Liver (tissue), 9 donors: Measurements from ENCODE around the gene SLIT3. TPM values are rescaled to one million over a fixed set of nuclear protein-coding genes. Genes with fewer than 3 reads are reported as not detected.

Experiments
- DNase-seq: peaks from one replicate; pipeline ENCODE4 v3.0.0-alpha.2; 2017; ENCODE audit warnings: low spot score
- H3K27ac ChIP-seq, 2 donors: one replicate each; pipeline ENCODE4 v1.7.0; 2013; ENCODE audit warnings: inconsistent platforms in 2 of 2, low read length in 2 of 2, control low read depth in 1 of 2, low read depth in 1 of 2, mild to moderate bottlenecking in 1 of 2
- H3K27me3 ChIP-seq, 4 donors: one replicate each; pipeline versions ENCODE4 v1.6.1 to v1.7.0; 2013; ENCODE audit warnings: low read length in 3 of 4, inconsistent platforms in 1 of 4, mild to moderate bottlenecking in 1 of 4, moderate library complexity in 1 of 4; ENCODE audit not compliant: control insufficient read depth in 4 of 4, insufficient read depth in 4 of 4
- H3K36me3 ChIP-seq, 4 donors: one replicate each; pipeline versions ENCODE4 v1.6.1 to v1.7.0; 2013; ENCODE audit warnings: low read length in 3 of 4, mild to moderate bottlenecking in 3 of 4, low read depth in 1 of 4, moderate library complexity in 1 of 4; ENCODE audit not compliant: control insufficient read depth in 4 of 4, insufficient read depth in 3 of 4
- H3K4me1 ChIP-seq, 4 donors: one replicate each; pipeline versions ENCODE4 v1.6.1 to v1.7.0; 2013; ENCODE audit warnings: low read length in 3 of 4, mild to moderate bottlenecking in 3 of 4, moderate library complexity in 1 of 4; ENCODE audit not compliant: control insufficient read depth in 4 of 4, insufficient read depth in 4 of 4
- H3K4me3 ChIP-seq, 3 donors: one replicate each; pipeline versions ENCODE4 v1.6.1 to v1.7.0; 2013; ENCODE audit warnings: low read length in 3 of 3, control low read depth in 1 of 3, low read depth in 1 of 3, mild to moderate bottlenecking in 1 of 3
- H3K9ac ChIP-seq, 2 donors: one replicate each; pipeline ENCODE4 v1.7.0; 2013; ENCODE audit warnings: low read length in 2 of 2, mild to moderate bottlenecking in 2 of 2, moderate library complexity in 2 of 2, control low read depth in 1 of 2, low read depth in 1 of 2
- H3K9me3 ChIP-seq, 4 donors: one replicate each; pipeline versions ENCODE4 v1.6.1 to v1.7.0; 2013; ENCODE audit warnings: low read length in 3 of 4; ENCODE audit not compliant: control insufficient read depth in 4 of 4
- ATF3 ChIP-seq: IDR thresholded peaks from 2 replicates; pipeline ENCODE4 v1.6.1; 2016; ENCODE audit warnings: antibody characterized with exemption
- EGR1 ChIP-seq, 2 donors: IDR thresholded peaks; 2 replicates each; pipeline ENCODE4 v1.6.1; 2016 to 2018; ENCODE audit warnings: antibody characterized with exemption in 2 of 2, low read depth in 2 of 2
- FOXA1 ChIP-seq: IDR thresholded peaks from 2 replicates; pipeline ENCODE4 v1.6.1; 2016; ENCODE audit warnings: antibody characterized with exemption
- FOXA2 ChIP-seq: IDR thresholded peaks from 2 replicates; pipeline ENCODE4 v1.6.1; 2016; ENCODE audit warnings: antibody characterized with exemption
- GABPA ChIP-seq, 2 donors: IDR thresholded peaks in 1 of 2; conservative IDR thresholded peaks in 1 of 2; 2 replicates each; pipeline ENCODE4 v1.6.1; 2016; ENCODE audit warnings: antibody characterized with exemption in 2 of 2, mild to moderate bottlenecking in 1 of 2, moderate library complexity in 1 of 2
- HNF4A ChIP-seq, 2 donors: conservative IDR thresholded peaks; 2 replicates each; pipeline ENCODE4 v1.6.1; 2016; ENCODE audit warnings: antibody characterized with exemption in 2 of 2, mild to moderate bottlenecking in 2 of 2
- HNF4G ChIP-seq: IDR thresholded peaks from 2 replicates; pipeline ENCODE4 v1.6.1; 2016; ENCODE audit warnings: antibody characterized with exemption
- JUND ChIP-seq, 2 donors: IDR thresholded peaks; 2 replicates each; pipeline ENCODE4 v1.6.1; 2016; ENCODE audit warnings: antibody characterized with exemption in 2 of 2
- MAX ChIP-seq: IDR thresholded peaks from 2 replicates; pipeline ENCODE4 v1.6.1; 2016; ENCODE audit warnings: antibody characterized with exemption
- NR2F2 ChIP-seq: IDR thresholded peaks from 2 replicates; pipeline ENCODE4 v1.6.1; 2016; ENCODE audit warnings: antibody characterized with exemption
- RAD21 ChIP-seq, 2 donors: IDR thresholded peaks; 2 replicates each; pipeline ENCODE4 v1.6.1; 2016; ENCODE audit warnings: antibody characterized with exemption in 2 of 2, mild to moderate bottlenecking in 2 of 2
- RXRA ChIP-seq, 2 donors: IDR thresholded peaks; 2 replicates each; pipeline ENCODE4 v1.6.1; 2017 to 2018; ENCODE audit warnings: antibody characterized with exemption in 2 of 2, mild to moderate bottlenecking in 1 of 2
- SP1 ChIP-seq: IDR thresholded peaks from 2 replicates; pipeline ENCODE4 v1.6.1; 2018; ENCODE audit warnings: antibody characterized with exemption, mild to moderate bottlenecking
- TAF1 ChIP-seq: conservative IDR thresholded peaks from 2 replicates; pipeline ENCODE4 v1.6.1; 2016; ENCODE audit warnings: antibody characterized with exemption, mild to moderate bottlenecking
- YY1 ChIP-seq: IDR thresholded peaks from 2 replicates; pipeline ENCODE4 v1.6.1; 2016; ENCODE audit warnings: antibody characterized with exemption, mild to moderate bottlenecking
- ZBTB33 ChIP-seq: IDR thresholded peaks from 2 replicates; pipeline ENCODE4 v1.6.1; 2016; ENCODE audit warnings: antibody characterized with exemption
- WGBS: extraction: QIAGEN DNeasy Blood & Tissue Kit; methylation state at CpG from one replicate; pipeline ENCODE4 v1.1.7; 2013; 5-methylcytosine and 5-hydroxymethylcytosine counted together
- polyA plus RNA-seq, 2 donors: library from polyadenylated mRNA; stranded (reverse) in 1 of 2; unstranded in 1 of 2; fragments of 200-250 nt in 1 of 2; fragments of >200 nt in 1 of 2; fragmentation: Nextera tagmentation in 1 of 2; extraction: Ambion mirVana in 1 of 2; gene quantifications; one replicate each; pipeline versions ENCODE4 v1.2.1 to v1.2.3, GENCODE V29; 2013 to 2015
- total RNA-seq, 2 donors: library from RNA; depleted of rRNA; stranded (reverse); fragments of >200 nt; gene quantifications; one replicate each; pipeline ENCODE4 v1.2.3, GENCODE V29; 2014
- TF ChIP-seq, protein P1 (sequence below): IDR thresholded peaks from 2 replicates; pipeline ENCODE4 v1.6.1; 2016; ENCODE audit warnings: antibody characterized with exemption, mild to moderate bottlenecking
- donor health status: healthy.
- donor health status: healthy.
- donor health status: healthy.
- donor health status: healthy.
- donor health status: healthy.

Gene SLIT3
- total and polyA plus RNA-seq, 4 donors, result 0.61 to 1.3 (median 0.91) TPM

DNA sequence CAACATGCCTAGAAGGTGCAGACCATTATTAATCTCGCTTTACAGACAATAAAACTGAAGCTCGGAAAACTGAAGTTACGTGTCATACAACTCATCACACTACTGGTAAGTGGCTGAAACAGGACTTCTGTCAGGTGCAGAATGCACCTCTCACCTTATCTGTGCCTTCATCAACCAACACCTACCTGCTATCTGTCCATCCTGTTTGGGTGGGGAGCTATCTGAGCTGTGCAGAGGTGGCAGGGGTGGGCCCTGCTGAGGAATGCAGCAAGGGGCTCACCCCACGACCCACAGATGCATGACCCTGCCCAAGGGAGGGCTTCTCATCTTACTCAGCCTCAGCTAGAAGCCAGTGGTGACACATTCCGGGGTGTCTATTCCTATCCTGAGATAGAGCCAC is 81.6 kb downstream of the SLIT3 start:
- Histone ChIP-seq H3K9ac (no peak overlapping the region), H3K27me3 (peaks cover 0 to 5% (median 2%) of the 10 kb centered on the region in 4 donors), H3K27ac (no peak overlapping the region), H3K4me3 (no peak overlapping the region), H3K9me3 (no peaks in the 10 kb centered on the region), H3K4me1 (no peaks in the 10 kb centered on the region), H3K36me3 (no peaks in the 10 kb centered on the region)
- 53% methylated on average over 5 of the region's 5 CpGs for WGBS
- TF ChIP-seq, protein P1, sequence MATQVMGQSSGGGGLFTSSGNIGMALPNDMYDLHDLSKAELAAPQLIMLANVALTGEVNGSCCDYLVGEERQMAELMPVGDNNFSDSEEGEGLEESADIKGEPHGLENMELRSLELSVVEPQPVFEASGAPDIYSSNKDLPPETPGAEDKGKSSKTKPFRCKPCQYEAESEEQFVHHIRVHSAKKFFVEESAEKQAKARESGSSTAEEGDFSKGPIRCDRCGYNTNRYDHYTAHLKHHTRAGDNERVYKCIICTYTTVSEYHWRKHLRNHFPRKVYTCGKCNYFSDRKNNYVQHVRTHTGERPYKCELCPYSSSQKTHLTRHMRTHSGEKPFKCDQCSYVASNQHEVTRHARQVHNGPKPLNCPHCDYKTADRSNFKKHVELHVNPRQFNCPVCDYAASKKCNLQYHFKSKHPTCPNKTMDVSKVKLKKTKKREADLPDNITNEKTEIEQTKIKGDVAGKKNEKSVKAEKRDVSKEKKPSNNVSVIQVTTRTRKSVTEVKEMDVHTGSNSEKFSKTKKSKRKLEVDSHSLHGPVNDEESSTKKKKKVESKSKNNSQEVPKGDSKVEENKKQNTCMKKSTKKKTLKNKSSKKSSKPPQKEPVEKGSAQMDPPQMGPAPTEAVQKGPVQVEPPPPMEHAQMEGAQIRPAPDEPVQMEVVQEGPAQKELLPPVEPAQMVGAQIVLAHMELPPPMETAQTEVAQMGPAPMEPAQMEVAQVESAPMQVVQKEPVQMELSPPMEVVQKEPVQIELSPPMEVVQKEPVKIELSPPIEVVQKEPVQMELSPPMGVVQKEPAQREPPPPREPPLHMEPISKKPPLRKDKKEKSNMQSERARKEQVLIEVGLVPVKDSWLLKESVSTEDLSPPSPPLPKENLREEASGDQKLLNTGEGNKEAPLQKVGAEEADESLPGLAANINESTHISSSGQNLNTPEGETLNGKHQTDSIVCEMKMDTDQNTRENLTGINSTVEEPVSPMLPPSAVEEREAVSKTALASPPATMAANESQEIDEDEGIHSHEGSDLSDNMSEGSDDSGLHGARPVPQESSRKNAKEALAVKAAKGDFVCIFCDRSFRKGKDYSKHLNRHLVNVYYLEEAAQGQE, result no peak
- no peak for TF ChIP-seq TAF1
- TF ChIP-seq HNF4G, result no peak
- TF ChIP-seq RAD21 (IDR thresholded peaks at IDR 0.05), result no peak
- TF ChIP-seq FOXA2, result no peak
- no peak for TF ChIP-seq ZBTB33
- no peak for TF ChIP-seq JUND (IDR thresholded peaks at IDR 0.05)
- no peak for TF ChIP-seq YY1
- no peak for TF ChIP-seq SP1
- DNase-seq, result no peak

GRCh38 chr5:169218861-169219260 is 82.1 kb downstream of the SLIT3 start:
- TF ChIP-seq TAF1 (no peak), FOXA1 (no peak), YY1 (no peak), NR2F2 (no peak), HNF4G (no peak), FOXA2 (no peak), HNF4A (conservative IDR thresholded peaks at IDR 0.05) (no peak), JUND (IDR thresholded peaks at IDR 0.05) (no peak), RXRA (IDR thresholded peaks at IDR 0.05) (no peak), ZBTB33 (no peak), RAD21 (IDR thresholded peaks at IDR 0.05) (no peak), ATF3 (no peak), GABPA (IDR thresholded peaks at IDR 0.05 in 1 of 2, conservative IDR thresholded peaks at IDR 0.05 in 1 of 2) (no peak), EGR1 (IDR thresholded peaks at IDR 0.05; ENCODE audit: low read depth in 2 of 2) (no peak), MAX (no peak), SP1 (no peak)
- TF ChIP-seq, protein P1, result no peak
- no peak overlapping the region for H3K9ac ChIP-seq
- DNase-seq, result no peak
- H3K27me3 ChIP-seq, result peaks cover 0 to 5% (median 2%) of the 10 kb centered on the region in 4 donors
- no peaks in the 10 kb centered on the region for H3K36me3 ChIP-seq
- no peak overlapping the region for H3K4me3 ChIP-seq
- no peak overlapping the region for H3K27ac ChIP-seq
- no peaks in the 10 kb centered on the region for H3K9me3 ChIP-seq
- no peaks in the 10 kb centered on the region for H3K4me1 ChIP-seq
- 20% methylated on average over 4 of the region's 4 CpGs for WGBS
